Activated naive CD8-positive, alpha-beta T cell treated with anti-CD3 and anti-CD28 coated beads, Interleukin-2, amount 50 U/mL, for 16 hours (primary cell): ENCODE data around the gene PRORP.
"Not testable (repeated sequence)": the region's sequence is repeated elsewhere in the genome, so short reads cannot be mapped to it uniquely, and the experiment has no call there.

Experiments
- DNase-seq: peaks from one replicate; pipeline ENCODE4 v3.0.0-alpha.2; 2020; ENCODE audit warnings: low read depth, low spot score

Gene PRORP

DNA sequence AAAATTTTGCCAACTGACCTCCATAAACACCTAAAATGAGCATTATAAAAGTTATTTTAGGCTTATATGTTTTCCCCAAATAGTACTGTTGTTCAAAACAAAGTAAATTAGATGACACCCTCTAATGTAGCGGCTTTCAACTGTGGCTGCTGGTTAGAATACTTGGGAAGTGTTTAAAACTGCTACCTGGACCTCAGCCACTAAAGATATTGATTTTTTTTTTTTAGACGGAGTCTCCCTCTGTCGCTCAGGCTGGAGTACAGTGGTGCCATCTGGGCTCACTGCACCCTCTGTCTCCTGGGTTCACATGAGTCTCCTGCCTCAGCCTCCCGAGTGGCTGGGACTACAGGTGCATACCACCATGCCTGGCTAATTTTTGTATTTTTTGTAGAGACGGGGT lies 16.2 kb downstream of the PRORP start:
- no peak for DNase-seq

GRCh38 chr14:35140718-35141581 lies 18.6 kb downstream of the PRORP start:
- no peak for DNase-seq

- no peak for DNase-seq
Observed at GRCh38 chr14:35144029-35144428, 21.7 kb downstream of the PRORP start.

- no peak for DNase-seq
Observed at GRCh38 chr14:35146711-35147149, 24.4 kb downstream of the PRORP start.

GRCh38 chr14:35147186-35147585 lies 24.8 kb downstream of the PRORP start:
- DNase-seq = no peak

DNA sequence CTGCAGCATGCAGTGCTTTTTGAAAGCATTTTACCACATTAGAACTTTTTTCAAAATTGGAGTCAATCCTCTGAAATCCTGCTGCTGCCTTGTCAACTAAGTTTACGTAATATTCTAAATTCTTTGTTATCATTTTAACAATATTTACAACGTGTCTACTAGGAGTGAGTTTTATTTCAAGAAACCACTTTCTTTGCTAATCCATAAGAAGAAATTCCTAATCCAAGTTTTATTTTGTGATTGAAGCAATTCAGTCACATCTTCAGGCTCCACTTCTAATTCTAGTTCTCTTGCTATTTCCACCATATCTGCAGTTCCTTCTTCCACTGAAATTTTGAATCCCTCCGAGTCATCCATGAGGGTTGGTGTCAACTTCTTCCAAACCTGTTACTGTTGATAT lies 25.4 kb downstream of the PRORP start:
- DNase-seq = no peak

DNA sequence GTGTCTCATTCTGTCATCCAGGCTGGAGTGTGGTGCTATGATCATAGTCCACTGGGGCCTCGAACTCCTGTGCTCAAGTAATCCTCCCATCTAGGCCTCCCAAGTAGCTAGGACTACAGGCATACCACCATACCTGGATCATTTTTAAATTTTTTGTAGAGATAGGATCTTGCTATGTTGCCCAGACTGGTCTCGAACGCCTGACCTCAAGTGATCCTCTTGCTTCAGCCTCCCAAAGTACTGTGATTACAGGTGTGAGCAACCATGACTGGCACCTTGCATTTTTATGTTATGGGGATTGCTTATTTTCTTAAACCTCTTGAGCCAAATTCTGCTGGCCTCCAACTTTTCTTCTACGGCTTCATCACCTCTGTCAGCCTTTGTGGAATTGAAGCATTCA lies 26.9 kb downstream of the PRORP start:
- DNase-seq = no peak

DNA sequence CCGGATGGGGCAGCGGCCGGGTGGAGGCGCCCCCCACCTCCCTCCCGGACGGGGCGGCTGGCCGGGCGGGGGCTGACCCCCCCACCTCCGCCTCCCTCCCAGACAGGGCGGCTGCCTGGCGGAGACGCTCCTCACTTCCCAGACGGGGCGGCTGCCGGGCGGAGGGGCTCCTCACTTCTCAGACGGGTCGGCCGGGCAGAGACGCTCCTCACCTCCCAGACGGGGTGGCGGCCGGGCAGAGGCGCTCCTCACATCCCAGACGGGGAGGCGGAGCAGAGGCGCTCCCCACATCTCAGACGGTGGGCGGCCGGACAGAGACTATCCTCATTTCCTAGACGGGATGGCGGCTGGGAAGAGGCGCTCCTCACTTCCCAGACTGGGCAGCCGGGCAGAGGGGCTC lies 30.2 kb downstream of the PRORP start:
- not testable (repeated sequence) for DNase-seq

GRCh38 chr14:35154016-35154415 lies 31.7 kb downstream of the PRORP start:
- no peak for DNase-seq

DNA sequence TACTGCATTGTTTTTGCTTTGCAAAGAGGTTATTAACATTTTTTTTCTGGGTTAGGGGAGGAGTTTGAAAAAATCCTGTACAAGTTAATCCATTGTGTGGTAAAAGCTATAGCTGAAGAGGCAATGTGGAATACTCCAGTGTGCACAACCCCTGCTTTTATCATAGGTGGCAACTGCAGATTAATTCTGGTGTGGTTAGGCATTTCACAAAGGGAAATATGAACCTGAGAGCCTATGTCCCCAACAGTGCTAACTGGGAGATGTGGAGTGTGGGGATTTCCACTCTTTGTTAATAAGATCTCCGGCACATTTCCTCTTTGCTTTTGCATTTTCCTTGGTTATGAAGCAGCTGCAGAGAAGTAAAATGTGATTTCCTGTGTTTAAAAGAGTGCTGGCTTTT lies 33.6 kb downstream of the PRORP start:
- no peak for DNase-seq

- DNase-seq = no peak
Observed at GRCh38 chr14:35158491-35158890, 36.1 kb downstream of the PRORP start.

GRCh38 chr14:35158951-35159653 lies 36.8 kb downstream of the PRORP start:
- DNase-seq = no peak

GRCh38 chr14:35159742-35160409 lies 37.5 kb downstream of the PRORP start:
- DNase-seq = no peak

GRCh38 chr14:35161231-35161630 lies 38.9 kb downstream of the PRORP start:
- DNase-seq = no peak

DNA sequence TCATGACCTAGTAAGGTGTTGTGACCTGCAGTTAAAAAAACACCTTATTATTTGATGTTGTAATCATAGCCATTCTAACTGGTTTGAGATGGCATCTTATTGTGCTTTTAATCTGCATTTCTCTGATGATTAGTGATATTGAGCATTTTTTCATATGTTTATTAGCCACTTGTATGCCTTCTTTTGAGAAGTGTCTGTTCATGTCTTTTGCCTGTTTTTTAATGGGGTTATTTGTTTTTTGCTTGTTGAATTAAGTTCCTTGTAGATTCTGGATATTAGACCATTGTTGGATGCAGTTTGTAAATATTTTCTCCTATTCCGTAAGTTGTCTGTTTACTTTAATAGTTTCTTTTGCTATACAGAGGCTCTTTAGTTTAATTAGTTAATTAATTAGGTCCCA lies 41.0 kb downstream of the PRORP start:
- DNase-seq = no peak

- no peak for DNase-seq
Observed at GRCh38 chr14:35164849-35165248, 42.5 kb downstream of the PRORP start.

GRCh38 chr14:35167496-35167895 lies 45.1 kb downstream of the PRORP start:
- DNase-seq = no peak
